GM23248 (cell line): ENCODE results near the gene ADGRE2. TPM values are rescaled to one million over a fixed set of nuclear protein-coding genes. Genes with fewer than 3 reads are reported as not detected.

ENCODE experiments used
- DNase-seq: peaks from one replicate; pipeline ENCODE4 v3.0.0-alpha.2; 2015
- H2AFZ ChIP-seq: fragments of 200-600 bp; sonication (generic); 2 replicates; pipeline ENCODE4 v1.6.1; 2016; ENCODE audit warnings: antibody characterized with exemption
- H3F3A ChIP-seq: fragments of 200-600 bp; sonication (generic); 2 replicates; pipeline ENCODE4 v1.6.1; 2016; ENCODE audit warnings: mild to moderate bottlenecking, antibody characterized with exemption, mixed run types; ENCODE audit not compliant: insufficient read depth
- H3K27ac ChIP-seq: fragments of 200-600 bp; sonication (generic); 2 replicates; pipeline ENCODE4 v1.5.1; 2016; ENCODE audit warnings: mild to moderate bottlenecking
- H3K27me3 ChIP-seq: fragments of 200-600 bp; sonication (generic); replicated peaks from 2 replicates; pipeline ENCODE4 v1.6.1; 2016; ENCODE audit warnings: mild to moderate bottlenecking; ENCODE audit not compliant: insufficient read depth
- H3K36me3 ChIP-seq: fragments of 200-600 bp; sonication (generic); 2 replicates; pipeline ENCODE4 v1.6.1; 2016; ENCODE audit warnings: low read depth, mild to moderate bottlenecking
- H3K4me1 ChIP-seq: fragments of 200-600 bp; sonication (generic); 2 replicates; pipeline ENCODE4 v1.6.1; 2016; ENCODE audit warnings: mild to moderate bottlenecking; ENCODE audit not compliant: insufficient read depth
- H3K4me2 ChIP-seq: fragments of 200-600 bp; sonication (generic); one replicate; pipeline ENCODE4 v1.6.1; 2016; ENCODE audit warnings: mild to moderate bottlenecking; ENCODE audit not compliant: unreplicated experiment
- H3K4me3 ChIP-seq: fragments of 200-600 bp; sonication (generic); 2 replicates; pipeline ENCODE4 v1.5.1; 2016; ENCODE audit warnings: mild to moderate bottlenecking
- H3K79me2 ChIP-seq: fragments of 200-600 bp; sonication (generic); 2 replicates; pipeline ENCODE4 v1.6.1; 2016; ENCODE audit warnings: mild to moderate bottlenecking; ENCODE audit not compliant: insufficient read depth
- H3K9ac ChIP-seq: fragments of 200-600 bp; sonication (generic); 2 replicates; pipeline ENCODE4 v1.6.1; 2016; ENCODE audit warnings: mild to moderate bottlenecking
- H3K9me2 ChIP-seq: fragments of 200-600 bp; sonication (generic); 2 replicates; pipeline ENCODE4 v1.6.1; 2016; ENCODE audit warnings: mixed run types, mild to moderate bottlenecking, moderate library complexity; ENCODE audit not compliant: insufficient read depth
- H3K9me3 ChIP-seq: fragments of 200-600 bp; sonication (generic); one replicate; pipeline ENCODE4 v1.6.1; 2017; ENCODE audit warnings: low read depth
- H4K20me1 ChIP-seq: fragments of 200-600 bp; sonication (generic); 2 replicates; pipeline ENCODE4 v1.6.0; 2016; ENCODE audit not compliant: insufficient read depth
- EZH2 ChIP-seq: fragments of 200-600 bp; sonication (generic); IDR thresholded peaks from 2 replicates; pipeline ENCODE4 v1.6.1; 2018; ENCODE audit warnings: antibody characterized with exemption, mild to moderate bottlenecking; ENCODE audit not compliant: insufficient read depth, poor library complexity, severe bottlenecking
- EZH2phosphoT487 ChIP-seq: fragments of 200-600 bp; sonication (generic); IDR thresholded peaks from 2 replicates; pipeline ENCODE4 v1.6.1; 2018; ENCODE audit warnings: antibody characterized with exemption, moderate library complexity, mild to moderate bottlenecking, low read depth; ENCODE audit not compliant: insufficient read depth
- WGBS, 2 experiments: methylation state at CpG; one replicate each; pipeline ENCODE4 v1.1.6; 2015 to 2017; ENCODE audit warnings: low lambda C conversion rate in 2 of 2, low coverage in 1 of 2; ENCODE audit errors: missing lambda C conversion rate in 2 of 2; 5-methylcytosine and 5-hydroxymethylcytosine counted together
- in situ Hi-C: fragments of 300-500 bp; cut with MboI; formaldehyde crosslinking; loops from 2 replicates; pipeline ENCODE4 v1.15.0; 2020
- polyA plus RNA-seq: library from polyadenylated mRNA; unstranded; fragments of >200 nt; fragmentation: Nextera tagmentation; extraction: Ambion mirVana; gene quantifications from 2 replicates; pipeline ENCODE4 v1.2.1, GENCODE V29; 2016
- total RNA-seq: library from RNA; depleted of rRNA; stranded (reverse); fragments of >200 nt; shearing (Covaris generic); gene quantifications from 2 replicates; pipeline ENCODE4 v1.2.3, GENCODE V29; 2014

Gene ADGRE2
- total and polyA plus RNA-seq, 2 experiments from 2014 or later: 0.05 TPM; not detected in 1

GRCh38 chr19:14772995-14773394, 5.4 kb downstream of the ADGRE2 start:
- no peaks in the 10 kb centered on the region for H3K9me2 ChIP-seq
- H3K4me3 ChIP-seq: no peak overlapping the region
- no peak overlapping the region for H3K9ac ChIP-seq

GRCh38 chr19:14772467-14772866, 5.9 kb downstream of the ADGRE2 start:
- Histone ChIP-seq H3K27me3 (no peaks in the 10 kb centered on the region; the same call in 1 of the 2 replicates), H3K4me2 (no peak overlapping the region), H3K36me3 (no peaks in the 10 kb centered on the region), H2AFZ (no peak overlapping the region), H3K9me3 (no peaks in the 10 kb centered on the region), H3K9me2 (no peaks in the 10 kb centered on the region), H3K27ac (no peak overlapping the region), H3K9ac (no peak overlapping the region), H3K4me3 (no peak overlapping the region), H4K20me1 (no peaks in the 10 kb centered on the region), H3K4me1 (no peaks in the 10 kb centered on the region), H3K79me2 (no peaks in the 10 kb centered on the region), H3F3A (no peaks in the 10 kb centered on the region)
- no peak for TF ChIP-seq EZH2phosphoT487
- no peak for TF ChIP-seq EZH2
- in situ Hi-C loops: no loop called here
- DNase-seq: no peak
- 39 to 49% methylated on average over 8 of the region's 8 CpGs for WGBS, 2 experiments

More at GRCh38 chr19:14772995-14773394, 5.4 kb downstream of the ADGRE2 start:
- TF ChIP-seq EZH2: no peak
- TF ChIP-seq EZH2phosphoT487: no peak
- WGBS, 2 experiments: 72 to 78% methylated on average over 5 to 7 of the region's 7 CpGs
- Histone ChIP-seq H4K20me1 (no peaks in the 10 kb centered on the region), H2AFZ (no peak overlapping the region), H3F3A (no peaks in the 10 kb centered on the region), H3K27me3 (no peaks in the 10 kb centered on the region; the same call in 1 of the 2 replicates), H3K9me3 (no peaks in the 10 kb centered on the region), H3K27ac (no peak overlapping the region), H3K4me1 (no peaks in the 10 kb centered on the region), H3K79me2 (no peaks in the 10 kb centered on the region), H3K4me2 (no peak overlapping the region), H3K36me3 (no peaks in the 10 kb centered on the region)
- DNase-seq: no peak
- in situ Hi-C loops: no loop called here

GRCh38 chr19:14770944-14771839, 7.2 kb downstream of the ADGRE2 start:
- no peak for DNase-seq
- no peak for TF ChIP-seq EZH2
- no peak for TF ChIP-seq EZH2phosphoT487
- Histone ChIP-seq H3K27me3 (no peaks in the 10 kb centered on the region; the same call in 1 of the 2 replicates), H3K9ac (no peak overlapping the region), H3K9me2 (no peaks in the 10 kb centered on the region), H3K27ac (no peak overlapping the region), H2AFZ (no peak overlapping the region), H3K4me2 (no peak overlapping the region), H3K4me3 (no peak overlapping the region), H3K79me2 (no peaks in the 10 kb centered on the region), H3F3A (no peaks in the 10 kb centered on the region), H4K20me1 (no peaks in the 10 kb centered on the region), H3K36me3 (no peaks in the 10 kb centered on the region), H3K4me1 (no peaks in the 10 kb centered on the region), H3K9me3 (no peaks in the 10 kb centered on the region)
- in situ Hi-C loops: no loop called here
- WGBS, 2 experiments: 34 to 37% methylated on average over 11 of the region's 11 CpGs

GRCh38 chr19:14770136-14770535, 8.2 kb downstream of the ADGRE2 start:
- TF ChIP-seq EZH2 (no peak), EZH2phosphoT487 (no peak)
- H3K9me2 ChIP-seq: no peaks in the 10 kb centered on the region
- no peaks in the 10 kb centered on the region for H4K20me1 ChIP-seq
- H3K4me1 ChIP-seq: no peaks in the 10 kb centered on the region
- no peaks in the 10 kb centered on the region for H3K36me3 ChIP-seq
- no peaks in the 10 kb centered on the region for H3F3A ChIP-seq
- whole genome bisulfite sequencing, 2 experiments: 28 to 43% methylated on average over 5 of the region's 5 CpGs
- DNase-seq: no peak
- no peak overlapping the region for H3K9ac ChIP-seq
- no peaks in the 10 kb centered on the region for H3K79me2 ChIP-seq
- no peaks in the 10 kb centered on the region for H3K9me3 ChIP-seq
- no peak overlapping the region for H3K27ac ChIP-seq
- H3K27me3 ChIP-seq: no peaks in the 10 kb centered on the region
- no peak overlapping the region for H2AFZ ChIP-seq
- H3K4me3 ChIP-seq: no peak overlapping the region
- in situ Hi-C loops: no loop called here
- no peak overlapping the region for H3K4me2 ChIP-seq
